ENCODE results near the gene IL17RD. TPM values are rescaled to one million over a fixed set of nuclear protein-coding genes. Genes with fewer than 3 reads are reported as not detected.

Gene IL17RD
- total and polyA plus RNA-seq, 2 experiments from 2014 or later, result 10.7 to 104 TPM

DNA sequence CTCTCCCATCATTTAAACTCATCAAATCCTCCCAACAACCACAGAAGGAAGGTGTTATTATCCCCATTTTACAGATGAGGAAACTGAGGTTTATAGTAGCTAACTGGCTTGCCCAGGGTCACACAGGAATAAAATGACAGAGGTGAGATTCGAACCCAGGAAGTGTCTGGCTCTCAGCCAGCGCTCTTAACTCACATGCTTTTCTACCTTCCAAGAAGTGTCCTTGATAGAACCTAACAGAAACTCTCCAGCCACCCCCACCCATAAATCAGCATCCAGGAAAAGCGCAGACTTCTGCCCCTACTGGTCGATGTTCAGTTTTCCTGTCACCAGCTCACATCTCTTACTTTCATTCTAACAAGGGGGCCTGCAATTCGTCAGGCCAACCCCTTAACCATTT, 52.9 kb downstream of the IL17RD start:
- TF ChIP-seq CREB1 (CRISPR knock-in tag; IDR thresholded peaks at IDR 0.05; ENCODE audit: low read depth), result no peak
- TF ChIP-seq, protein P1, sequence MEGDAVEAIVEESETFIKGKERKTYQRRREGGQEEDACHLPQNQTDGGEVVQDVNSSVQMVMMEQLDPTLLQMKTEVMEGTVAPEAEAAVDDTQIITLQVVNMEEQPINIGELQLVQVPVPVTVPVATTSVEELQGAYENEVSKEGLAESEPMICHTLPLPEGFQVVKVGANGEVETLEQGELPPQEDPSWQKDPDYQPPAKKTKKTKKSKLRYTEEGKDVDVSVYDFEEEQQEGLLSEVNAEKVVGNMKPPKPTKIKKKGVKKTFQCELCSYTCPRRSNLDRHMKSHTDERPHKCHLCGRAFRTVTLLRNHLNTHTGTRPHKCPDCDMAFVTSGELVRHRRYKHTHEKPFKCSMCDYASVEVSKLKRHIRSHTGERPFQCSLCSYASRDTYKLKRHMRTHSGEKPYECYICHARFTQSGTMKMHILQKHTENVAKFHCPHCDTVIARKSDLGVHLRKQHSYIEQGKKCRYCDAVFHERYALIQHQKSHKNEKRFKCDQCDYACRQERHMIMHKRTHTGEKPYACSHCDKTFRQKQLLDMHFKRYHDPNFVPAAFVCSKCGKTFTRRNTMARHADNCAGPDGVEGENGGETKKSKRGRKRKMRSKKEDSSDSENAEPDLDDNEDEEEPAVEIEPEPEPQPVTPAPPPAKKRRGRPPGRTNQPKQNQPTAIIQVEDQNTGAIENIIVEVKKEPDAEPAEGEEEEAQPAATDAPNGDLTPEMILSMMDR (conservative IDR thresholded peaks at IDR 0.05; ENCODE audit: low read depth in 2 of 2), result peak; percentile 54 to 59
- no peaks in the 10 kb centered on the region for H4K20me1 ChIP-seq (replicated peaks; ENCODE audit: insufficient read depth)
- Mint-ChIP-seq H3K27ac (no peak overlapping the region; the same call in 1 of the 2 replicates), H3K4me3 (no peak overlapping the region), H3K4me1 (peaks cover 50% of the 10 kb centered on the region), H3K9me3 (no peaks in the 10 kb centered on the region), H3K36me3 (ENCODE audit: low read depth) (peaks cover 76% of the 10 kb centered on the region), H3K27me3 (ENCODE audit: insufficient read depth, low read depth, poor library complexity) (peaks cover 13% of the 10 kb centered on the region)
- H3K79me2 ChIP-seq (replicated peaks; ENCODE audit: insufficient read depth), result no peaks in the 10 kb centered on the region
- no peak overlapping the region for H2AFZ ChIP-seq
- no peaks in the 10 kb centered on the region for H3K9me2 ChIP-seq (ENCODE audit: insufficient read depth)
- peak; percentile 55 for ATAC-seq
- H3K36me3 ChIP-seq (ENCODE audit: insufficient read depth), result peaks cover 20% of the 10 kb centered on the region
- H3K4me1 ChIP-seq (ENCODE audit: insufficient read depth), result peaks cover 50% of the 10 kb centered on the region
- H3K4me3 ChIP-seq, result no peak overlapping the region
- no peaks in the 10 kb centered on the region for H3K27me3 ChIP-seq (ENCODE audit: insufficient read depth)
- H3F3A ChIP-seq (replicated peaks; ENCODE audit: low read depth), result 0 out of 2 replicates have a peak, but pooled peaks cover 3% of the 10 kb centered on the region
- 0 out of 2 replicates have a peak overlapping the region, but pooled peaks have one; percentile 28 for H3K27ac ChIP-seq (ENCODE audit: low read depth)
- no peak overlapping the region for H3K4me2 ChIP-seq
- DNase-seq (ENCODE audit: low spot score), result peak; percentile 75

DNA sequence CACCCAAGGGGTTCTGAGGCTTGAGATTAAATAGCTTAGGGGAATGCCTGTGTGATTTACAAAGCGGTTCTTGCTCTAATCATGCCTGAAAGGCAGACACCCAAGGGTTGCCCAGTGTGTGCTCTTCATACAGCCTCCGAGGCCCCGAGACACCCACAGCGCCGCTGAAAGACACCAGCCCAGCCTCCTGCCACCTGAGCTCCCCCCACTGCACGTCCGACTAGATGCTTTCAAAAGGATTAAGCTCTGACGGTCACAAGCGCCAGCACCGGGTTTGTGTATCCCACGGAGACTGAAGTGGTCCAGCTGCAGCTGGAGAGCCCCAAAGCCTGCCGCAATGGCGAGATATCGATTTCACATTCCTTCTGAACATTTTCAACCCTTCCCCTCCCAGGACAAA, 54.4 kb downstream of the IL17RD start:
- H3K4me2 ChIP-seq, result 0 out of 2 replicates have a peak overlapping the region, but pooled peaks have one; percentile 31
- H3K27me3 ChIP-seq (ENCODE audit: insufficient read depth), result no peaks in the 10 kb centered on the region
- no peak overlapping the region for H2AFZ ChIP-seq
- H4K20me1 ChIP-seq (replicated peaks; ENCODE audit: insufficient read depth), result no peaks in the 10 kb centered on the region
- H3K9me3 Mint-ChIP-seq, result no peaks in the 10 kb centered on the region
- no peak for TF ChIP-seq JUNB (IDR thresholded peaks at IDR 0.05; ENCODE audit: unreplicated experiment)
- TF ChIP-seq, protein P2, sequence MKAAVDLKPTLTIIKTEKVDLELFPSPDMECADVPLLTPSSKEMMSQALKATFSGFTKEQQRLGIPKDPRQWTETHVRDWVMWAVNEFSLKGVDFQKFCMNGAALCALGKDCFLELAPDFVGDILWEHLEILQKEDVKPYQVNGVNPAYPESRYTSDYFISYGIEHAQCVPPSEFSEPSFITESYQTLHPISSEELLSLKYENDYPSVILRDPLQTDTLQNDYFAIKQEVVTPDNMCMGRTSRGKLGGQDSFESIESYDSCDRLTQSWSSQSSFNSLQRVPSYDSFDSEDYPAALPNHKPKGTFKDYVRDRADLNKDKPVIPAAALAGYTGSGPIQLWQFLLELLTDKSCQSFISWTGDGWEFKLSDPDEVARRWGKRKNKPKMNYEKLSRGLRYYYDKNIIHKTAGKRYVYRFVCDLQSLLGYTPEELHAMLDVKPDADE (IDR thresholded peaks at IDR 0.05), result no peak
- TF ChIP-seq ZNF331 (CRISPR knock-in tag; IDR thresholded peaks at IDR 0.05; ENCODE audit: low read depth), result no peak
- TF ChIP-seq NANOG (IDR thresholded peaks at IDR 0.05; ENCODE audit: borderline replicate concordance), result no peak
- TF ChIP-seq EZH2 (IDR thresholded peaks at IDR 0.05; ENCODE audit: low read depth, unreplicated experiment), result no peak
- TF ChIP-seq, protein P1 (conservative IDR thresholded peaks at IDR 0.05; ENCODE audit: low read depth in 2 of 2), result no peak
- TF ChIP-seq, protein P3, sequence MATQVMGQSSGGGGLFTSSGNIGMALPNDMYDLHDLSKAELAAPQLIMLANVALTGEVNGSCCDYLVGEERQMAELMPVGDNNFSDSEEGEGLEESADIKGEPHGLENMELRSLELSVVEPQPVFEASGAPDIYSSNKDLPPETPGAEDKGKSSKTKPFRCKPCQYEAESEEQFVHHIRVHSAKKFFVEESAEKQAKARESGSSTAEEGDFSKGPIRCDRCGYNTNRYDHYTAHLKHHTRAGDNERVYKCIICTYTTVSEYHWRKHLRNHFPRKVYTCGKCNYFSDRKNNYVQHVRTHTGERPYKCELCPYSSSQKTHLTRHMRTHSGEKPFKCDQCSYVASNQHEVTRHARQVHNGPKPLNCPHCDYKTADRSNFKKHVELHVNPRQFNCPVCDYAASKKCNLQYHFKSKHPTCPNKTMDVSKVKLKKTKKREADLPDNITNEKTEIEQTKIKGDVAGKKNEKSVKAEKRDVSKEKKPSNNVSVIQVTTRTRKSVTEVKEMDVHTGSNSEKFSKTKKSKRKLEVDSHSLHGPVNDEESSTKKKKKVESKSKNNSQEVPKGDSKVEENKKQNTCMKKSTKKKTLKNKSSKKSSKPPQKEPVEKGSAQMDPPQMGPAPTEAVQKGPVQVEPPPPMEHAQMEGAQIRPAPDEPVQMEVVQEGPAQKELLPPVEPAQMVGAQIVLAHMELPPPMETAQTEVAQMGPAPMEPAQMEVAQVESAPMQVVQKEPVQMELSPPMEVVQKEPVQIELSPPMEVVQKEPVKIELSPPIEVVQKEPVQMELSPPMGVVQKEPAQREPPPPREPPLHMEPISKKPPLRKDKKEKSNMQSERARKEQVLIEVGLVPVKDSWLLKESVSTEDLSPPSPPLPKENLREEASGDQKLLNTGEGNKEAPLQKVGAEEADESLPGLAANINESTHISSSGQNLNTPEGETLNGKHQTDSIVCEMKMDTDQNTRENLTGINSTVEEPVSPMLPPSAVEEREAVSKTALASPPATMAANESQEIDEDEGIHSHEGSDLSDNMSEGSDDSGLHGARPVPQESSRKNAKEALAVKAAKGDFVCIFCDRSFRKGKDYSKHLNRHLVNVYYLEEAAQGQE (IDR thresholded peaks at IDR 0.05; ENCODE audit: unreplicated experiment), result no peak
- TF ChIP-seq ZNF114 (CRISPR knock-in tag; IDR thresholded peaks at IDR 0.05), result no peak
- no peak for TF ChIP-seq CREB1 (CRISPR knock-in tag; IDR thresholded peaks at IDR 0.05; ENCODE audit: low read depth)
- no peaks in the 10 kb centered on the region for H3K9me2 ChIP-seq (ENCODE audit: insufficient read depth)
- no peak overlapping the region for H3K4me3 ChIP-seq
- H3K36me3 Mint-ChIP-seq (ENCODE audit: low read depth), result peaks cover 90% of the 10 kb centered on the region
- peaks cover 15% of the 10 kb centered on the region for H3K27me3 Mint-ChIP-seq (ENCODE audit: insufficient read depth, low read depth, poor library complexity)
- peak overlapping the region; percentile 85 for H3K27ac ChIP-seq (ENCODE audit: low read depth)
- H3K79me2 ChIP-seq (replicated peaks; ENCODE audit: insufficient read depth), result no peaks in the 10 kb centered on the region
- H3K27ac Mint-ChIP-seq, result peak overlapping the region; percentile 65; the same call in 1 of the 2 replicates
- H3F3A ChIP-seq (replicated peaks; ENCODE audit: low read depth), result 0 out of 2 replicates have a peak, but pooled peaks cover 4% of the 10 kb centered on the region
- H3K4me3 Mint-ChIP-seq, result no peak overlapping the region
- DNase-seq (ENCODE audit: low spot score) (no peak), ATAC-seq (peak; percentile 43)
- peaks cover 40% of the 10 kb centered on the region for H3K4me1 Mint-ChIP-seq
- H3K36me3 ChIP-seq (ENCODE audit: insufficient read depth), result peaks cover 28% of the 10 kb centered on the region
- peaks cover 38% of the 10 kb centered on the region for H3K4me1 ChIP-seq (ENCODE audit: insufficient read depth)
